GM12878 (cell line): Measurements from ENCODE around the gene TRIM28. TPM values are rescaled to one million over a fixed set of nuclear protein-coding genes. Genes with fewer than 3 reads are reported as not detected.

ENCODE experiments used
- ATAC-seq: fragments of 200-7000 bp; cut with Tn5 transposase; 3 replicates; pipeline ENCODE4 v1.9.1; 2020; ENCODE audit warnings: mild to moderate bottlenecking, moderate library complexity
- BruUV-seq: library from RNA; stranded (reverse); fragments of 400-500 nt; replicated peaks from 2 replicates; lab custom pipeline; 2021; lab: Mats Ljungman, UMichigan
- CTCF ChIA-PET: fragments of 300-600 bp; sonication (Branson Sonifier 250); formaldehyde crosslinking; extraction: SDS; loops from one replicate; lab custom pipeline; 2021; ENCODE audit warnings: inconsistent platforms; lab: Yijun Ruan, JAX
- POLR2A ChIA-PET: fragments of 350-600 bp; formaldehyde crosslinking; extraction: SDS; loops from one replicate; lab custom pipeline; 2021; ENCODE audit warnings: inconsistent platforms; lab: Charles Lee
- RAD21 ChIA-PET: fragments of 300-600 bp; sonication (Branson Sonifier 250); formaldehyde crosslinking; loops from one replicate; lab custom pipeline; 2023; ENCODE audit warnings: antibody characterized with exemption; ENCODE audit not compliant: unreplicated experiment; lab: Charles Lee
- SMC1A ChIA-PET: fragments of 300-600 bp; sonication (Branson Sonifier 250); formaldehyde crosslinking; loops from one replicate; lab custom pipeline; 2023; ENCODE audit not compliant: unreplicated experiment, uncharacterized antibody; lab: Charles Lee
- DNase-seq: peaks from one replicate; pipeline ENCODE4 v3.0.0-alpha.2; 2011; ENCODE audit warnings: low read depth, low spot score
- FAIRE-seq: peaks from 3 replicates; lab custom pipeline; 2011; peaks lifted over from hg19 to GRCh38; lab: Jason Lieb, UNC
- H2AFZ ChIP-seq: 2 replicates; pipeline ENCODE4 v1.6.0; 2011; ENCODE audit warnings: low read depth, low read length, control low read depth; ENCODE audit not compliant: control insufficient read depth
- H3K27ac ChIP-seq: 2 replicates; pipeline ENCODE4 v1.5.1; 2011; ENCODE audit warnings: control low read depth; ENCODE audit not compliant: control insufficient read depth, insufficient read depth
- H3K27me3 ChIP-seq, 2 experiments: replicated peaks in 1 of 2; 2 replicates each; pipeline versions ENCODE4 v1.6.0 to v1.6.1; 2011; ENCODE audit warnings: low read length in 1 of 2; ENCODE audit not compliant: control insufficient read depth in 2 of 2, insufficient read depth in 2 of 2
- H3K36me3 ChIP-seq, 2 experiments: 2 replicates each; pipeline ENCODE4 v1.5.1; 2011; ENCODE audit warnings: low read length in 1 of 2; ENCODE audit not compliant: control insufficient read depth in 2 of 2, insufficient read depth in 2 of 2
- H3K4me1 ChIP-seq: 2 replicates; pipeline ENCODE4 v1.6.1; 2011; ENCODE audit warnings: mild to moderate bottlenecking, low read length, moderate library complexity, mixed read lengths; ENCODE audit not compliant: control insufficient read depth, insufficient read depth
- H3K4me2 ChIP-seq: 2 replicates; pipeline ENCODE4 v1.6.0; 2011; ENCODE audit warnings: control low read depth; ENCODE audit not compliant: control insufficient read depth, insufficient read depth
- H3K4me3 ChIP-seq: fragments of 200-600 bp; sonication (generic); 2 replicates; pipeline ENCODE4 v1.5.1; 2016
- H3K79me2 ChIP-seq: 2 replicates; pipeline ENCODE4 v1.6.0; 2011; ENCODE audit warnings: low read length; ENCODE audit not compliant: control insufficient read depth, insufficient read depth
- H3K9ac ChIP-seq: 2 replicates; pipeline ENCODE4 v1.8.0; 2011; ENCODE audit warnings: low read length, control low read depth, mixed read lengths; ENCODE audit not compliant: control insufficient read depth, insufficient read depth
- H3K9me3 ChIP-seq: replicated peaks from 3 replicates; pipeline ENCODE4 v1.5.1; 2011; ENCODE audit warnings: mild to moderate bottlenecking, low read length; ENCODE audit not compliant: control insufficient read depth, insufficient read depth
- H4K20me1 ChIP-seq: 2 replicates; pipeline ENCODE4 v1.6.0; 2011; ENCODE audit not compliant: control insufficient read depth, insufficient read depth
- BACH1 ChIP-seq: fragments of 450-650 bp; IDR thresholded peaks from 2 replicates; pipeline ENCODE4 v1.6.1; 2017; ENCODE audit warnings: mild to moderate bottlenecking, borderline replicate concordance
- POLR2A ChIP-seq: IDR thresholded peaks from 2 replicates; pipeline ENCODE4 v1.6.1; 2011; ENCODE audit warnings: low read depth, mild to moderate bottlenecking, low read length
- SMC3 ChIP-seq: IDR thresholded peaks from 2 replicates; pipeline ENCODE4 v1.6.1; 2011; ENCODE audit warnings: low read length, improper control_type of control experiment, borderline replicate concordance
- ZNF384 ChIP-seq: IDR thresholded peaks from 2 replicates; pipeline ENCODE4 v1.6.1; 2012; ENCODE audit warnings: low read depth, mild to moderate bottlenecking, low read length, improper control_type of control experiment, borderline replicate concordance
- WGBS: methylation state at CpG from one replicate; pipeline ENCODE4 v1.1.6; 2016; ENCODE audit warnings: low lambda C conversion rate; ENCODE audit not compliant: insufficient replicate concordance, insufficient coverage; ENCODE audit errors: missing lambda C conversion rate; 5-methylcytosine and 5-hydroxymethylcytosine counted together
- in situ Hi-C: fragments of 300-500 bp; cut with MboI; formaldehyde crosslinking; loops from 9 replicates; pipeline ENCODE4 v1.14.3; 2018; ENCODE audit warnings: mixed read lengths
- intact Hi-C: fragments of 100-400 bp; cut with micrococcal nuclease; formaldehyde crosslinking; loops from one replicate; pipeline ENCODE4 v1.14.2; 2022; ENCODE audit not compliant: unreplicated experiment
- polyA plus RNA-seq, 11 experiments: library from polyadenylated mRNA; depleted of rRNA in 4 of 11; unstranded in 6 of 11; stranded (reverse) in 5 of 11; fragments of >200 nt; fragmentation: Nextera tagmentation in 4 of 11; fragmentation: Illumina TruSeq in 1 of 11; extraction: Ambion mirVana in 4 of 11; extraction: Trizol in 1 of 11; gene quantifications; 1 replicate in 1 of 11; 2 replicates in 10 of 11; pipeline versions ENCODE4 v1.2.1 to v1.2.3, GENCODE V29; 2011 to 2016; ENCODE audit warnings: inconsistent platforms in 2 of 11, missing spikeins in 2 of 11, low read depth in 1 of 11
- total RNA-seq, 4 experiments: library from RNA; depleted of rRNA in 3 of 4; stranded (reverse); fragments of >200 nt in 3 of 4; fragmentation: Illumina TruSeq in 1 of 4; extraction: Trizol in 1 of 4; gene quantifications; 2 replicates each; pipeline versions ENCODE4 v1.2.1 to v1.2.3, GENCODE V29; 2013 to 2021
- TF ChIP-seq, protein P1 (sequence below): fragments of 450-650 bp; IDR thresholded peaks from 2 replicates; pipeline ENCODE4 v1.6.1; 2016; ENCODE audit warnings: mild to moderate bottlenecking
- TF ChIP-seq, protein P2 (sequence below), 3 experiments: IDR thresholded peaks in 2 of 3; conservative IDR thresholded peaks in 1 of 3; 2 replicates each; pipeline ENCODE4 v1.5.1; 2011; ENCODE audit warnings: low read depth in 3 of 3, low read length in 3 of 3, mild to moderate bottlenecking in 3 of 3, control low read depth in 2 of 3, moderate library complexity in 2 of 3, inconsistent platforms in 1 of 3, mixed read lengths in 1 of 3; ENCODE audit not compliant: control insufficient read depth in 2 of 3, insufficient read depth in 1 of 3; ENCODE audit errors: extremely low read depth in 1 of 3
- TF ChIP-seq, protein P3 (sequence below): fragments of 450-650 bp; IDR thresholded peaks from 2 replicates; pipeline ENCODE4 v1.6.1; 2017; ENCODE audit warnings: mild to moderate bottlenecking

Gene TRIM28
- total and polyA plus RNA-seq, 10 of the 15 experiments (the other 5 are each of a cell fraction or from before 2014, with no cell fraction given) = 5.0 to 650 (median 296) TPM

DNA sequence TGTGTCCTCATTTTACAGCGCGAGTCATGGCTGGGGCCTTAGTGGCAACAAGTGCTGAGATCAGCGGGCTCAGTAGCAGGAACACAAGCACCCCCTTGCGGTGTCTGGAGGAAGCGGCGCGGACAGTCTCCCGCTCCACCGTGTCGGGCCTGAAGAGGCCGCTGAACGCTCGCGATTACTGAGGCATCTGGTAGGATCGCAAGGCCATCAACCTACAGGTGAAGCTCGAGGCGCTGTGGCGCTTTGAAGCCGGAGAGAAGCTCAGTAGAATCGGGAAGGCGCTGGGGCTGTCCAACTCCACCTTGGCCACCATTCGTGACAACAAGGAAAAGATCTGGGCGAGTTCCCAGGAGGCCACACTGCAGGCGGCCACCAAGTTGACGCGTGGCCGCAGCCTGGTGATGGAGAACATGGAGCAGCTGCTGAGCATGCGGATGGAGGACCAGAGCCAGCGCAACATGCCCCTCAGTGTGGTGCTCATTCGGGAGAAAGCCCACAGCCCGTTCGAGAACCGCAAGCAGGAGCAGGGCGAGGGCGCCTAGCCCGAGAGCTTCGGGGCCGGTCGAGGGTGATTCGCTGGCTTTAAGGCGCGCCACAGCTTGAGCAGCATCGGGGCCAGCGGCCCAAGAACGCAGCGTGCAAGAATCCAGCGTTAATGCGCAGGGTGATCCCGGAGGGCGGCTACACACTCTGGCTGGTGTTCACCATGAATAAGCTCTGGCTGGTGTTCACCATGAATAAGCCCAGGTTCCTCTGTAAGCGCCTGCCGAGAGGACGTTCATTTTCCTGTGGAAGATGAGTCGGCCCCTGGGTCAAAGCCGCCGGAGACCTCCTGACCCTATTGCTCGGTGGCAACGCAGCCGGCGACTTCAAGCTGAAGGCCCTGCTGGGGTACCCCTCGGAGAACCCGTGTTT lies 37.6 kb downstream of the TRIM28 start:
- TSS peak; percentile 33 for BruUV-seq
- Histone ChIP-seq H3K9me3 (no peaks in the 10 kb centered on the region), H3K27me3 (no peaks in the 10 kb centered on the region), H3K79me2 (peaks cover 4% of the 10 kb centered on the region), H3K27ac (no peak overlapping the region), H3K4me1 (peaks cover 20% of the 10 kb centered on the region), H3K4me2 (no peak overlapping the region), H3K36me3 (peaks cover 0 to 4% of the 10 kb centered on the region in 2 experiments; a peak in 3 of 4 replicates), H3K9ac (no peak overlapping the region), H2AFZ (no peak overlapping the region), H3K4me3 (no peak overlapping the region), H4K20me1 (no peaks in the 10 kb centered on the region)
- intact Hi-C loops (no loop called here), in situ Hi-C loops (no loop called here)
- RAD21 ChIA-PET = interaction anchor here (1.3 to 3.9 kb wide), 4 partner anchors 22 to 68 kb away, joined by 3 to 50 read pairs (median 10); partner anchors contain the start of genes CHMP2A and ZBTB45
- SMC1A ChIA-PET = interaction anchor here (1.2 to 4.5 kb wide), 3 partner anchors 23 to 61 kb away, joined by 4 to 43 read pairs (median 4); partner anchors contain the start of genes UBE2M and ZBTB45
- CTCF ChIA-PET = interaction anchor here (0.5 to 4.7 kb wide), 6 partner anchors 20 to 164 kb away, joined by 3 to 67 read pairs (median 4); partner anchors contain the start of gene ZBTB45
- ATAC-seq = peak; percentile 91
- no peak for DNase-seq
- TF ChIP-seq POLR2A = no peak
- TF ChIP-seq, protein P1, sequence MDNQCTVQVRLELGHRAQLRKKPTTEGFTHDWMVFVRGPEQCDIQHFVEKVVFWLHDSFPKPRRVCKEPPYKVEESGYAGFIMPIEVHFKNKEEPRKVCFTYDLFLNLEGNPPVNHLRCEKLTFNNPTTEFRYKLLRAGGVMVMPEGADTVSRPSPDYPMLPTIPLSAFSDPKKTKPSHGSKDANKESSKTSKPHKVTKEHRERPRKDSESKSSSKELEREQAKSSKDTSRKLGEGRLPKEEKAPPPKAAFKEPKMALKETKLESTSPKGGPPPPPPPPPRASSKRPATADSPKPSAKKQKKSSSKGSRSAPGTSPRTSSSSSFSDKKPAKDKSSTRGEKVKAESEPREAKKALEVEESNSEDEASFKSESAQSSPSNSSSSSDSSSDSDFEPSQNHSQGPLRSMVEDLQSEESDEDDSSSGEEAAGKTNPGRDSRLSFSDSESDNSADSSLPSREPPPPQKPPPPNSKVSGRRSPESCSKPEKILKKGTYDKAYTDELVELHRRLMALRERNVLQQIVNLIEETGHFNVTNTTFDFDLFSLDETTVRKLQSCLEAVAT = peak; percentile 46; the same call in 1 of the 2 replicates
- TF ChIP-seq, protein P2, sequence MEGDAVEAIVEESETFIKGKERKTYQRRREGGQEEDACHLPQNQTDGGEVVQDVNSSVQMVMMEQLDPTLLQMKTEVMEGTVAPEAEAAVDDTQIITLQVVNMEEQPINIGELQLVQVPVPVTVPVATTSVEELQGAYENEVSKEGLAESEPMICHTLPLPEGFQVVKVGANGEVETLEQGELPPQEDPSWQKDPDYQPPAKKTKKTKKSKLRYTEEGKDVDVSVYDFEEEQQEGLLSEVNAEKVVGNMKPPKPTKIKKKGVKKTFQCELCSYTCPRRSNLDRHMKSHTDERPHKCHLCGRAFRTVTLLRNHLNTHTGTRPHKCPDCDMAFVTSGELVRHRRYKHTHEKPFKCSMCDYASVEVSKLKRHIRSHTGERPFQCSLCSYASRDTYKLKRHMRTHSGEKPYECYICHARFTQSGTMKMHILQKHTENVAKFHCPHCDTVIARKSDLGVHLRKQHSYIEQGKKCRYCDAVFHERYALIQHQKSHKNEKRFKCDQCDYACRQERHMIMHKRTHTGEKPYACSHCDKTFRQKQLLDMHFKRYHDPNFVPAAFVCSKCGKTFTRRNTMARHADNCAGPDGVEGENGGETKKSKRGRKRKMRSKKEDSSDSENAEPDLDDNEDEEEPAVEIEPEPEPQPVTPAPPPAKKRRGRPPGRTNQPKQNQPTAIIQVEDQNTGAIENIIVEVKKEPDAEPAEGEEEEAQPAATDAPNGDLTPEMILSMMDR (IDR thresholded peaks at IDR 0.05 in 2 of 3, conservative IDR thresholded peaks at IDR 0.05 in 1 of 3; ENCODE audit: control insufficient read depth in 2 of 3, extremely low read depth in 1 of 3, insufficient read depth in 1 of 3, low read depth in 3 of 3, low read length in 3 of 3) = peak; percentile 70 to 99 (median 87)
- peak; percentile 24; the same call in 1 of the 2 replicates for TF ChIP-seq BACH1
- TF ChIP-seq ZNF384 = no peak
- TF ChIP-seq, protein P3, sequence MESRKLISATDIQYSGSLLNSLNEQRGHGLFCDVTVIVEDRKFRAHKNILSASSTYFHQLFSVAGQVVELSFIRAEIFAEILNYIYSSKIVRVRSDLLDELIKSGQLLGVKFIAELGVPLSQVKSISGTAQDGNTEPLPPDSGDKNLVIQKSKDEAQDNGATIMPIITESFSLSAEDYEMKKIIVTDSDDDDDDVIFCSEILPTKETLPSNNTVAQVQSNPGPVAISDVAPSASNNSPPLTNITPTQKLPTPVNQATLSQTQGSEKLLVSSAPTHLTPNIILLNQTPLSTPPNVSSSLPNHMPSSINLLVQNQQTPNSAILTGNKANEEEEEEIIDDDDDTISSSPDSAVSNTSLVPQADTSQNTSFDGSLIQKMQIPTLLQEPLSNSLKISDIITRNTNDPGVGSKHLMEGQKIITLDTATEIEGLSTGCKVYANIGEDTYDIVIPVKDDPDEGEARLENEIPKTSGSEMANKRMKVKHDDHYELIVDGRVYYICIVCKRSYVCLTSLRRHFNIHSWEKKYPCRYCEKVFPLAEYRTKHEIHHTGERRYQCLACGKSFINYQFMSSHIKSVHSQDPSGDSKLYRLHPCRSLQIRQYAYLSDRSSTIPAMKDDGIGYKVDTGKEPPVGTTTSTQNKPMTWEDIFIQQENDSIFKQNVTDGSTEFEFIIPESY = peak; percentile 94
- peak; percentile 75 for TF ChIP-seq SMC3
- POLR2A ChIA-PET = interaction anchor here (0.9 to 4.0 kb wide), 3 partner anchors 61 to 68 kb away, joined by 3 to 24 read pairs (median 4); partner anchors contain the start of gene ZBTB45
- WGBS = 72% methylated on average over 60 of the region's 62 CpGs
- FAIRE-seq = no peak
